NCI-H1694 (cell line): Measurements from ENCODE around the gene SIRT6.
"Not testable (repeated sequence)": the region's sequence is repeated elsewhere in the genome, so short reads cannot be mapped to it uniquely, and the experiment has no call there.

ENCODE experiments used
- DNase-seq: peaks from one replicate; lab custom pipeline; 2025; lab: John Stamatoyannopoulos, UW

SIRT6 gene

GRCh38 chr19:4182084-4182810 is at the start of gene SIRT6, which contains the start of gene ANKRD24:
Gene SIRT6, minus strand, starts transcription at chr19:4182563. Its CDS starts 24 bp downstream, at chr19:4182539.
Gene ANKRD24, plus strand, starts transcription at chr19:4182689. Its CDS starts 3,737 bp downstream, at chr19:4186426.
- DNase-seq = peak; percentile 83

GRCh38 chr19:4232139-4232538 is 49.8 kb upstream of the SIRT6 start:
- DNase-seq = not testable (repeated sequence)

- DNase-seq = not testable (repeated sequence)
These were observed 49.2 kb upstream of the SIRT6 start for GRCh38 chr19:4231521-4231920.

- not testable (repeated sequence) for DNase-seq
These were observed 47.9 kb upstream of the SIRT6 start for GRCh38 chr19:4230237-4230636.

GRCh38 chr19:4229179-4229931 is 47.0 kb upstream of the SIRT6 start, which contains the start of gene EBI3:
Gene EBI3, plus strand, starts transcription at chr19:4229523. Its CDS starts 28 bp downstream, at chr19:4229551.
- no peak for DNase-seq

- DNase-seq = no peak
These were observed 46.4 kb upstream of the SIRT6 start for GRCh38 chr19:4228765-4229178.

GRCh38 chr19:4227771-4228170 is 45.4 kb upstream of the SIRT6 start:
- no peak for DNase-seq

- no peak for DNase-seq
These were observed 43.5 kb upstream of the SIRT6 start for GRCh38 chr19:4225885-4226284.

GRCh38 chr19:4224470-4224869 is 42.1 kb upstream of the SIRT6 start:
- no peak for DNase-seq

- no peak for DNase-seq
These were observed 37.8 kb upstream of the SIRT6 start for GRCh38 chr19:4220188-4220587.

- not testable (repeated sequence) for DNase-seq
These were observed 36.2 kb upstream of the SIRT6 start for GRCh38 chr19:4218523-4218922.

- no peak for DNase-seq
These were observed 35.3 kb upstream of the SIRT6 start for GRCh38 chr19:4217429-4218264.

GRCh38 chr19:4216846-4217245 is 34.5 kb upstream of the SIRT6 start:
- no peak for DNase-seq

- DNase-seq = no peak
These were observed 33.4 kb upstream of the SIRT6 start for GRCh38 chr19:4215807-4216206.

GRCh38 chr19:4213116-4213515 is 30.8 kb upstream of the SIRT6 start:
- DNase-seq = no peak

- DNase-seq = no peak
These were observed 27.9 kb upstream of the SIRT6 start for GRCh38 chr19:4210166-4210731.

- no peak for DNase-seq
These were observed 26.2 kb upstream of the SIRT6 start for GRCh38 chr19:4208385-4209094.

GRCh38 chr19:4206818-4207484 is 24.6 kb upstream of the SIRT6 start:
- DNase-seq = no peak

- no peak for DNase-seq
These were observed 19.4 kb upstream of the SIRT6 start for GRCh38 chr19:4201798-4202197.

GRCh38 chr19:4200940-4201542 is 18.7 kb upstream of the SIRT6 start:
- no peak for DNase-seq
